Loucy (cell line): ENCODE measurements around the gene TGM2.

Experiments used
- H2AFZ ChIP-seq: fragments of 200-600 bp; sonication (generic); 2 replicates; pipeline ENCODE4 v1.6.0; 2016; ENCODE audit warnings: antibody characterized with exemption, mild to moderate bottlenecking, low read length, moderate library complexity
- H3F3A ChIP-seq: fragments of 200-600 bp; 2 replicates; pipeline ENCODE4 v1.6.0; 2016; ENCODE audit warnings: antibody characterized with exemption, low read depth, mild to moderate bottlenecking
- H3K27me3 ChIP-seq: fragments of 200-600 bp; sonication (generic); 2 replicates; pipeline ENCODE4 v1.6.1; 2014; ENCODE audit warnings: low read length, mild to moderate bottlenecking; ENCODE audit not compliant: insufficient read depth, poor library complexity, severe bottlenecking
- H3K36me3 ChIP-seq: fragments of 200-600 bp; sonication (generic); 2 replicates; pipeline ENCODE4 v1.6.1; 2016; ENCODE audit warnings: low read length; ENCODE audit not compliant: insufficient read depth
- H3K4me1 ChIP-seq: fragments of 200-600 bp; sonication (generic); 2 replicates; pipeline ENCODE4 v1.5.1; 2014; ENCODE audit warnings: low read length, mild to moderate bottlenecking; ENCODE audit not compliant: insufficient read depth, poor library complexity, severe bottlenecking
- H3K4me2 ChIP-seq: fragments of 200-600 bp; sonication (generic); 2 replicates; pipeline ENCODE4 v1.6.0; 2014; ENCODE audit warnings: antibody characterized with exemption, low read length, low read depth, mild to moderate bottlenecking; ENCODE audit not compliant: poor library complexity, severe bottlenecking
- H3K4me3 ChIP-seq: fragments of 200-600 bp; sonication (generic); 2 replicates; pipeline ENCODE4 v1.5.1; 2014; ENCODE audit warnings: low read length, mild to moderate bottlenecking, mixed read lengths; ENCODE audit not compliant: poor library complexity, severe bottlenecking
- H3K79me2 ChIP-seq: fragments of 200-600 bp; sonication (generic); 2 replicates; pipeline ENCODE4 v1.6.1; 2014; ENCODE audit warnings: low read length; ENCODE audit not compliant: insufficient read depth
- H3K9ac ChIP-seq: fragments of 200-600 bp; sonication (generic); 2 replicates; pipeline ENCODE4 v1.6.0; 2014; ENCODE audit warnings: mild to moderate bottlenecking, low read depth, low read length, moderate library complexity; ENCODE audit not compliant: poor library complexity, severe bottlenecking
- H3K9me2 ChIP-seq: fragments of 200-600 bp; sonication (generic); replicated peaks from 2 replicates; pipeline ENCODE4 v1.6.1; 2016; ENCODE audit warnings: low read depth, low read length, mixed read lengths
- H3K9me3 ChIP-seq: fragments of 200-600 bp; sonication (generic); 2 replicates; pipeline ENCODE4 v1.6.1; 2014; ENCODE audit warnings: mild to moderate bottlenecking, antibody characterized with exemption, low read length, low read depth; ENCODE audit not compliant: insufficient read depth
- H4K20me1 ChIP-seq: fragments of 200-600 bp; sonication (generic); 2 replicates; pipeline ENCODE4 v1.6.0; 2014; ENCODE audit warnings: antibody characterized with exemption, low read length, mild to moderate bottlenecking; ENCODE audit not compliant: insufficient read depth, poor library complexity, severe bottlenecking
- CTCF ChIP-seq: fragments of 200-600 bp; sonication (generic); conservative IDR thresholded peaks from 2 replicates; pipeline ENCODE4 v1.5.1; 2014; ENCODE audit warnings: mild to moderate bottlenecking, antibody characterized with exemption, low read length
- EZH2phosphoT487 ChIP-seq: fragments of 200-600 bp; IDR thresholded peaks from 2 replicates; pipeline ENCODE4 v1.6.1; 2018; ENCODE audit warnings: antibody characterized with exemption, mild to moderate bottlenecking, moderate library complexity, borderline replicate concordance

The TGM2 gene

GRCh38 chr20:38155811-38156210 is 9.3 kb downstream of the TGM2 start:
- Histone ChIP-seq H4K20me1 (no peaks in the 10 kb centered on the region), H3F3A (no peaks in the 10 kb centered on the region), H3K9me2 (no peaks in the 10 kb centered on the region), H3K27me3 (no peaks in the 10 kb centered on the region), H3K4me2 (no peak overlapping the region), H3K36me3 (no peaks in the 10 kb centered on the region), H2AFZ (no peak overlapping the region), H3K4me3 (no peak overlapping the region), H3K79me2 (no peaks in the 10 kb centered on the region), H3K9ac (no peak overlapping the region), H3K9me3 (no peaks in the 10 kb centered on the region), H3K4me1 (no peaks in the 10 kb centered on the region)
- TF ChIP-seq EZH2phosphoT487 (no peak), CTCF (no peak)

GRCh38 chr20:38153401-38153800 is 11.7 kb downstream of the TGM2 start:
- TF ChIP-seq EZH2phosphoT487 (no peak), CTCF (no peak)
- H3K9me3 ChIP-seq: no peaks in the 10 kb centered on the region
- no peak overlapping the region for H3K4me3 ChIP-seq
- H2AFZ ChIP-seq: no peak overlapping the region
- H3K27me3 ChIP-seq: no peaks in the 10 kb centered on the region
- H3K9me2 ChIP-seq: no peaks in the 10 kb centered on the region
- H3K4me1 ChIP-seq: no peaks in the 10 kb centered on the region
- H4K20me1 ChIP-seq: no peaks in the 10 kb centered on the region
- no peaks in the 10 kb centered on the region for H3F3A ChIP-seq
- H3K4me2 ChIP-seq: no peak overlapping the region
- H3K9ac ChIP-seq: no peak overlapping the region
- H3K79me2 ChIP-seq: no peaks in the 10 kb centered on the region
- H3K36me3 ChIP-seq: no peaks in the 10 kb centered on the region

- TF ChIP-seq CTCF (no peak), EZH2phosphoT487 (no peak)
- no peaks in the 10 kb centered on the region for H3K79me2 ChIP-seq
- H2AFZ ChIP-seq: no peak overlapping the region
- H3K9me2 ChIP-seq: no peaks in the 10 kb centered on the region
- no peaks in the 10 kb centered on the region for H3K9me3 ChIP-seq
- no peaks in the 10 kb centered on the region for H3K27me3 ChIP-seq
- H3K4me2 ChIP-seq: no peak overlapping the region
- no peaks in the 10 kb centered on the region for H3F3A ChIP-seq
- H3K36me3 ChIP-seq: no peaks in the 10 kb centered on the region
- H4K20me1 ChIP-seq: no peaks in the 10 kb centered on the region
- H3K4me1 ChIP-seq: no peaks in the 10 kb centered on the region
- H3K4me3 ChIP-seq: no peak overlapping the region
- no peak overlapping the region for H3K9ac ChIP-seq
These were observed 12.3 kb downstream of the TGM2 start for GRCh38 chr20:38152621-38153221.
